WTC11 (cell line): ENCODE results near the gene FAM177A1.

ENCODE experiments used
- CBFB ChIP-seq: sonication (generic); formaldehyde crosslinking; IDR thresholded peaks from 2 replicates; pipeline ENCODE4 v1.8.1; 2022; ENCODE audit warnings: mild to moderate bottlenecking, low read depth, missing genetic modification reagents
- CREB1 ChIP-seq: sonication (generic); formaldehyde crosslinking; IDR thresholded peaks from 2 replicates; pipeline ENCODE4 v1.8.0; 2023; ENCODE audit warnings: mild to moderate bottlenecking, missing genetic modification reagents
- CTCF ChIP-seq: fragments of 200-600 bp; IDR thresholded peaks from 2 replicates; pipeline ENCODE4 v1.8.0; 2022; ENCODE audit warnings: antibody characterized with exemption
- ESRRA ChIP-seq: sonication (generic); formaldehyde crosslinking; IDR thresholded peaks from 2 replicates; pipeline ENCODE4 v1.8.1; 2022; ENCODE audit warnings: mild to moderate bottlenecking, missing genetic modification reagents, borderline replicate concordance
- FOXK1 ChIP-seq: sonication (generic); formaldehyde crosslinking; IDR thresholded peaks from 2 replicates; pipeline ENCODE4 v1.8.0; 2022; ENCODE audit warnings: mild to moderate bottlenecking, moderate library complexity, missing genetic modification reagents
- PRRX2 ChIP-seq: fragments of 250-450 bp; sonication (Bioruptor Pico); IDR thresholded peaks from 2 replicates; pipeline ENCODE4 v1.8.0; 2021; ENCODE audit warnings: mild to moderate bottlenecking
- RELA ChIP-seq: sonication (generic); formaldehyde crosslinking; IDR thresholded peaks from 2 replicates; pipeline ENCODE4 v1.8.1; 2022; ENCODE audit warnings: missing genetic modification reagents, mild to moderate bottlenecking, borderline replicate concordance
- STAT6 ChIP-seq: sonication (generic); formaldehyde crosslinking; conservative IDR thresholded peaks from 2 replicates; pipeline ENCODE4 v1.8.1; 2023; ENCODE audit warnings: mild to moderate bottlenecking, low read depth, missing genetic modification reagents, moderate library complexity
- ZNF232 ChIP-seq: sonication (generic); formaldehyde crosslinking; IDR thresholded peaks from 2 replicates; pipeline ENCODE4 v1.8.0; 2022; ENCODE audit warnings: mild to moderate bottlenecking, missing genetic modification reagents
- ZNF317 ChIP-seq: sonication (generic); formaldehyde crosslinking; IDR thresholded peaks from 2 replicates; pipeline ENCODE4 v1.8.1; 2023; ENCODE audit warnings: low read depth, mild to moderate bottlenecking, moderate library complexity, missing genetic modification reagents, borderline replicate concordance
- ZNF396 ChIP-seq: fragments of 250-450 bp; sonication (Bioruptor Pico); IDR thresholded peaks from 2 replicates; pipeline ENCODE4 v1.8.0; 2021; ENCODE audit warnings: mild to moderate bottlenecking, moderate library complexity, borderline replicate concordance
- ZNF416 ChIP-seq: fragments of 250-450 bp; sonication (Bioruptor Pico); IDR thresholded peaks from 2 replicates; pipeline ENCODE4 v1.9.0; 2021; ENCODE audit warnings: mild to moderate bottlenecking, inconsistent platforms
- TF ChIP-seq, protein P1 (sequence below): sonication (generic); formaldehyde crosslinking; IDR thresholded peaks from 2 replicates; pipeline ENCODE4 v1.8.1; 2022; ENCODE audit warnings: low read depth, missing genetic modification reagents, borderline replicate concordance
- TF ChIP-seq, protein P2 (sequence below): fragments of 250-450 bp; sonication (Bioruptor Pico); IDR thresholded peaks from 2 replicates; pipeline ENCODE4 v1.8.0; 2021; ENCODE audit warnings: mild to moderate bottlenecking

DNA sequence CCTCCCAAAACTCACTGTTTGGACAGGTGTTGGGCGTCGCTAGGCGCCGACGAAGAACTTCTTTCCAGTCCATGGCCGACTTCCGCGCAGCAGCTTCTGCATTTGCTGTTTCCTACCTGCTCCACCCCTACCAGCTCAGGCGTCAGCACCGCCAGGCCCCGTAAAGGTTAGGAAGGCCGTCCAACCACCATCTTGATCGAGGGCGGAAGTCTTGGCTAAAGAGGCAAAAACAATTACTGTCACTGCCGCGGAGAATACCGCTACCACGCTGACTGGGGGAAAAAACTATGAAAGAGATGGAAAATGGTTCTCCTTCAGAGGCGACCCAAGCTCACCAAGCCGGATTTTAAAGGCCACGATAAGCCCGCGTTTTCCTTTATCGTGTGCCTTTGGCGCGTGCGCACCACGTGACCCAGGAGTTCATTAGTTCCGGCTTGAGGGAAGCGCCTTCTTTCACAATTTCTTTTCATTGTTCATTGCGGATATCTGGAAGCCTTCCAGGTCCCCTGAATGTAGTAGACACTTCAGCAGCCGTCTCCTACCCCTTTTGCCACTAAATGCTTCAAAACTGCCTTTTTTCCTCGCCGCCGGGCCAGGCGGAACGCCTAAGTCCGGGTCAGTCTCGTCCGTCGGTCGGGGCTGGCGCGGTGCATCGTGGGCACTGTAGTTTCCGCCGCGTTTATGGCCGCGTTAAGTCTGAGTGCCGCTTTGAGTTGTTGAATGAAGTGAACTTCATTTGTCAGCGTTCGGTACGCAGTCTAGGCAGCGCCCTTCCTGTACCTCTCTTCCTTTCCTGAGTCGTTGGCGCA lies 76.0 kb downstream of the FAM177A1 start, which contains the start of the genes PPP2R3C and PRORP:
- TF ChIP-seq ZNF396 (CRISPR knock-in tag) (no peak), CTCF (no peak), CREB1 (CRISPR knock-in tag) (no peak), FOXK1 (peak; percentile 72), ESRRA (no peak), CBFB (CRISPR knock-in tag) (no peak), ZNF317 (CRISPR knock-in tag) (no peak), ZNF416 (CRISPR knock-in tag) (no peak), ZNF232 (no peak), STAT6 (CRISPR knock-in tag) (no peak), RELA (CRISPR knock-in tag) (no peak), PRRX2 (CRISPR knock-in tag) (no peak)
- TF ChIP-seq, protein P1, sequence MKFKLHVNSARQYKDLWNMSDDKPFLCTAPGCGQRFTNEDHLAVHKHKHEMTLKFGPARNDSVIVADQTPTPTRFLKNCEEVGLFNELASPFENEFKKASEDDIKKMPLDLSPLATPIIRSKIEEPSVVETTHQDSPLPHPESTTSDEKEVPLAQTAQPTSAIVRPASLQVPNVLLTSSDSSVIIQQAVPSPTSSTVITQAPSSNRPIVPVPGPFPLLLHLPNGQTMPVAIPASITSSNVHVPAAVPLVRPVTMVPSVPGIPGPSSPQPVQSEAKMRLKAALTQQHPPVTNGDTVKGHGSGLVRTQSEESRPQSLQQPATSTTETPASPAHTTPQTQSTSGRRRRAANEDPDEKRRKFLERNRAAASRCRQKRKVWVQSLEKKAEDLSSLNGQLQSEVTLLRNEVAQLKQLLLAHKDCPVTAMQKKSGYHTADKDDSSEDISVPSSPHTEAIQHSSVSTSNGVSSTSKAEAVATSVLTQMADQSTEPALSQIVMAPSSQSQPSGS (CRISPR knock-in tag), result no peak
- TF ChIP-seq, protein P2, sequence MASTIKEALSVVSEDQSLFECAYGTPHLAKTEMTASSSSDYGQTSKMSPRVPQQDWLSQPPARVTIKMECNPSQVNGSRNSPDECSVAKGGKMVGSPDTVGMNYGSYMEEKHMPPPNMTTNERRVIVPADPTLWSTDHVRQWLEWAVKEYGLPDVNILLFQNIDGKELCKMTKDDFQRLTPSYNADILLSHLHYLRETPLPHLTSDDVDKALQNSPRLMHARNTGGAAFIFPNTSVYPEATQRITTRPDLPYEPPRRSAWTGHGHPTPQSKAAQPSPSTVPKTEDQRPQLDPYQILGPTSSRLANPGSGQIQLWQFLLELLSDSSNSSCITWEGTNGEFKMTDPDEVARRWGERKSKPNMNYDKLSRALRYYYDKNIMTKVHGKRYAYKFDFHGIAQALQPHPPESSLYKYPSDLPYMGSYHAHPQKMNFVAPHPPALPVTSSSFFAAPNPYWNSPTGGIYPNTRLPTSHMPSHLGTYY (CRISPR knock-in tag), result no peak
